DMS 273 (cell line): ENCODE results near the gene CHRNG.
A peak's percentile ranks its signal among the peaks of the same experiment; 100 is the strongest.

ENCODE experiments used
- DNase-seq: peaks from one replicate; lab custom pipeline; 2025; ENCODE audit not compliant: unreplicated experiment; lab: John Stamatoyannopoulos, UW

The CHRNG gene

GRCh38 chr2:232574674-232575403, 35.3 kb downstream of the CHRNG start:
- no peak for DNase-seq

- DNase-seq = no peak
Observed at GRCh38 chr2:232575404-232575746, 35.9 kb downstream of the CHRNG start.

DNA sequence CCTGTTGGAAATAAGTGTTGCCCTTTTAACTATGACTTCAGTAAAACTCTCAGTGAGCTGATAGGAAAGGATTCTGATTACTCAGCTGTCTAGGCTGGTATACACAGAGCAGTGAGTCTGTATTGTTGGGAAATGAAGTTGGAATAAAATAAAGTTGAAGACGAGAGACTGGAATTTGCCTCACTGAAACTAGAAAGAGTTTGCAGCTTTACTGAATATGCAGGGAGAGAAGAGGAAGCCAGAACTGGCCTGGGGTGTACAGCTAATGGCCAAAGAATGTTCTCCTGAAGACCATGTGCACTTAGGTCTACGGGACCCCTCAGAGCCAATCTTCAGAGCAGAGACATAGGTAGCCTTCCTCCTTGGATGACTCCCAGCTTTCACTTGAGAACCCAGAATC, 37.5 kb downstream of the CHRNG start:
- no peak for DNase-seq

DNA sequence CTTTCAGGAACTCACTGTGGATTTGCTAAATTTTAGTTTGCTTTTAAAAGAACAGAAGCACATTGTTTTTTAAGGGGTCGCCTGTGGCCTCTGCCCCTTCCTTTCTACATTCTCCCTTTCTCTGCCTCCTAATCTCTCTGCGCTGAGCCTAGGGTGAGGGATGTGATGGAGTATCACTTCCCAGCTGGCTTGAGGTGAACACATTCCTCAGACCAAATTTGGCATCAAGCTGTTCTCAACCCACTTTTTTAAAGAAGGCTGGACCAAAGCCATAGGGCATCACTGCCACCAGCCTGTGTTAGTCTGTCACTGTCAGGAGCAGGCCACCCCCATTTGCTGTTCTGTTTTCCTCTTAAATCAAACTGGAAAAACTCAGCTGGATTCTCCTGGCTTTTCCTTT, 38.3 kb downstream of the CHRNG start:
- DNase-seq = no peak

- no peak for DNase-seq
Observed at GRCh38 chr2:232578626-232579025, 39.1 kb downstream of the CHRNG start.

GRCh38 chr2:232580648-232580981, 41.1 kb downstream of the CHRNG start:
- no peak for DNase-seq

DNA sequence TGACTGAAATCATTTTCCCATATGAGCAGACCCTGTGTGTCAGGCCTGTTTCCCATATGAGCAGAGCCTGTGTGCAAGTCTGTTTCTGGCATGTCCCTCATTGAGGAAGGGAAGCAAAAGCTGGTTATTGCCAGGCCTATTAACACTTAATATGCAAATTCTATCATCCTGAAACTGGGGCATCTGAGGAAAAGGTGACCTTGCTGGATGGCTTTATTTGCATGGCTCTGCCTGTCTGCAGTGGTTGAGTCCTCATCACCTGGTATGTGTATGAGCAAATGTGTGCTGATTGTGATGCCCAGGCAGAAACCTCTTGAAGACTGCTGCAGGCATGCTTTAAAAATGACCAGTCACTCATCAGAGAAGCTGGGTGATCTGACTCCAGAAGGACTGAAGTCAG, 42.2 kb downstream of the CHRNG start:
- DNase-seq = no peak

DNA sequence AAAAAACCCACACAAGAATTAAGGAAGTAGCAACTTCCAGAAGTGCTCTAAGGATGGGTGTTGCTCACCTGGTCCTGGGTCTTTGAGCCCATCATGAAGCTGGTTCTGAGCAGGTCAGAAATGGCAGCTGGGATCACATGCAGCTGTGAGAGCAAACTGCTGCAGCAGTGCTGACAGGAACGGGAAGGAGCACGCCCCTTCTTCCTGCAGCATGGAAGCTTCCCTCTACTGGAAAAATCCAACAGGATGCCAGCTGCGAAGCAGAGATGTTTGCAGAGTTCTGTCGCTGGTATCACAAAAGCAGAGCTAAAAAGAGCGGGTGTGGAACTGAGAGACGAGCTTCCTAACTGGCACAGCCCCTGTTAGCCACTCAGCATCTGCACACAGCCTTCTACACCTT, 44.7 kb downstream of the CHRNG start:
- DNase-seq = no peak

DNA sequence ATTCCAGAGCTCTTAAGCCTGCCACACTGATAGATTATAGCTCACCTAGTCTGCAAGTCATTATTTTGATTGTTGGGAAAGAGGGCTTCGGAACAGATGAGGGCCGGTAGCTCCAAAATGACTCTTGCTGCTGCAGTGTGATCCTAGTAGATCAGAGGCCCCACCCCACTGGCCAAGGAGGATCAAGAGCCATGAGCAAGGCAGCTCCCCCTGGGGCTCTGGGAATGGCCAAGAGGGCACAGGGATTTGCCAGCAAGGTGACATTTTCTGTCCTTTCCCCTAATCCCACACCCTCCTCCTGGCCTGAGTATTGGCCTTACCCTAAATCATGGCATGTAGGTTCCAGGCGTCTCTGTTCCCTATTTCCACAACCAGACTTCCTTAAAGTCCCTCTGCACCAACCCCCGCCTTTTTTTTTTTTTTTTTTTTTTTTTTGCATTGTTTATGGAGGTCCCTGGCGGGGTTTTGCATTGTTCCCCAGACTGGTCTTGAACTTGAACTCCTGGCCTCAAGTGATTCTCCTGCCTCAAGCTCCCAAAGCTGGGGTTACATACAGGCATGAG, 47.5 kb downstream of the CHRNG start:
- no peak for DNase-seq

DNA sequence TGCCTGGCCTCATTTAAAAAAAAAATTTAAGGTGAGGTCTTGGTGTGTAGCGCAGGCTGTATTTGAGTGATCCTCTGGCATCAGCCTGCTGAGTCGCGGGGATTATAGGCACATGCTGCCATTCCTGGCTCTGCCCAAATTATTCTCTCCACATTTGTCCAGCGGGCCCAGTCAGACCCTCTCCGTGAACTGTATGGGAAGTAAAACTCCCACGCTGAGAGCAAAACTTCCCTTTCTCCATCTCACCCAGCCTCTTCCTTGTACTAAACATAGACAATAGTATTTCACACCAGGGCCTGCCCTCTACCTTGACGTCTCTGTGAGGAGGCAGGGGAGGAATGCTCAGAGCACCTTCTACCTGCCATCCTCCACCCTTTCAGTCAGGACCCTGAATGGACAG, 48.0 kb downstream of the CHRNG start:
- no peak for DNase-seq

DNA sequence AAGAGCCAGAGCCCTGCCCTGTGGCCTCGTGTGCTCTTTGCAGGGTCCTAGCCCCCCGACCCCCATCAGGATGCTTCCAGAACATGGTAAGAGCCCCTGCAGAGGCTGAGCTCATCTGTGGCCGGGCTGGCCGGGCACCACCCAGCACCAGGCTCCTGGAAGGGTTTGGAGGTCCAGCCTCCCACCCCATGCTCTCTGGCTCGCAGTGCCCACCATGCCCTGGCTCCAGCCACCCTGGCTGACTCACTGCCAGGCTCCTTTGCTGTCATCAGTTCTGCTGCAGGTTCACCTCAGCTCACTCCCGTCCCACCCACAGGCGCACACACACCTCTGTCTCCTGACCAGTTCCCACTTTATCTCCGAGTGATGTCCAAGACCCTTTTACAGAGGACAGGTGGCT, 48.5 kb downstream of the CHRNG start:
- DNase-seq = no peak

DNA sequence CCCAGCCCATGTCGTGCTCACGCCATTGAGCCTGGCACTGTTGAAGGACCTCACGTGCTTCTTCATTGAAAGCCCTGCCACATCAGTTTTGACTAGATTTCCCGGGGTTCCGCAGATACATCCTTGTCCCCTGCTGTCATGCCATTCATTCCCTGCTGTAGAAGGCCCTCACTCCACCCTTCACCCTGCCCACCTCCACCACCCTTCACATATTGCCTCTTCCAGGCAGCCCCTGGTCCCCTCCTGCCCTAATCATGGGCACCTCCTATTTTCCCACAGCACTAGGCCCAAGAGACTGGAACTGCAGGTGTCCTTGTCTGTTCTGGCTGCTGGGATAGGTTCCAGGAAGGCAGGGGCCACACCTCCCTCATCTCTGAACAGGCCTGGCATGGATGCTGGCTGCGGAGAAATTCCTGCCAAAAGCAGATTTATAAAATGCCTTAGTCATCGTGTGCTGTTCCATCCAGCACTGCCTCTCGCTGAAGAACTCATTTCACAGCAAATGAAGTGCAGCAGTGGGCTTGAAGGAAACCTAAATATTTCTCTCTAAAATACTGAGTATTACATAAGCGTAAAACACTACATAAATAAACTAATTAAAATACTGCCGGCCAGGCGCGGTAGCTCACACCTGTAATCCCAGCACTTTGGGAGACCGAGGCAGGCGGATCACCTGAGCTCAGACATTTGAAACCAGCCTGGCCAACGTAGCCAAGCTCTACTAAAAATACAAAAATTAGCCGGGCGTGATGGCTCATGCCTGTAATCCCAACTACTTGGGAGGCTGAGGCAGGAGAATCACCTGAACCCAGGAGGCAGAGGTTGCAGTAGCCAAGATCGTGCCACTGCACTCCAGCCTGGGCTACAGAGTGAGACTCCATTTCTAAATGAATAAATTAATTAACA, 49.4 kb downstream of the CHRNG start:
- peak; percentile 36 for DNase-seq

- DNase-seq = no peak
Observed at GRCh38 chr2:232592772-232593395, 53.4 kb downstream of the CHRNG start.

DNA sequence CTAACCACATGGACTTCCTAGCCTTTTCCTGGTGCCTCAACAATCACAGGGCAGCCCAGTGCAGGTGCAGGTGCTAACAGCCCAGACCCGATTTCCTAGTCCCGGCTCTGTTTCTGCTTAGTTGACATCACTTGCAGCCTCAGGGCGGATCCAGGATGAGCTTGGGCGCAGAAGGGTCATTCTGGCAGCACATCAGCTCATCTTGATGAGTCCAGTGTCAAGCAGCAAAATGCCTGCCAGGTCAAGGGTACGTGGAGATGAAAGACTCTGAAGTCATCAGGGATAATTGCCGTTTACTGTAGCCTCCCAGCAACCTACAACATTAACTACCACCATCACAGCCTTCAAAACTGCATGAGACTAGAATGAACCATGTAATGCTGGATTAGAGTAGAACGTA, 54.5 kb downstream of the CHRNG start:
- no peak for DNase-seq
